ENCODE data around the gene GPM6B.

GPM6B gene

DNA sequence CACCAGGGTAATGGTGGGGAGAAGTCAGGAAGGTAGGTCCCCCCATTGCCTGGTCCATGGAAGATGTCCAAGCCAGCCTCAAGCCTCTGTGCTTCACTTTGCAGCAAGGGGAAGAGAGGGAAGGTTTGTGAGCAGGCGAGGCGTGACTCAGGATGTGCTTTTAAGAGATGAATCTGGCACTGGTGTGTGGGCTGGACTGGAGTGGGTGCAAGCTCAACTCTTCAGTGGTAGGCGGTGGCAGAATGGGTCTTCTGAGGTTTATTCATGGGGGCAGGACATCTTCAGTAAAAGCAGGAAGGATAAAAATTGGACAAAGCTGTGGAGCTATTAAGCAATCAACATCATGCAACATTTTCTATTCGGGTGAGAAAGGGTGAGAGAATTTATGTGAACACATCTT lies 19.4 kb downstream of the GPM6B start:
- H3K4me3 ChIP-seq (ENCODE audit: low read length): no peak overlapping the region
- TF ChIP-seq ZNF274 (IDR thresholded peaks at IDR 0.05; ENCODE audit: low read depth, low read length): no peak

DNA sequence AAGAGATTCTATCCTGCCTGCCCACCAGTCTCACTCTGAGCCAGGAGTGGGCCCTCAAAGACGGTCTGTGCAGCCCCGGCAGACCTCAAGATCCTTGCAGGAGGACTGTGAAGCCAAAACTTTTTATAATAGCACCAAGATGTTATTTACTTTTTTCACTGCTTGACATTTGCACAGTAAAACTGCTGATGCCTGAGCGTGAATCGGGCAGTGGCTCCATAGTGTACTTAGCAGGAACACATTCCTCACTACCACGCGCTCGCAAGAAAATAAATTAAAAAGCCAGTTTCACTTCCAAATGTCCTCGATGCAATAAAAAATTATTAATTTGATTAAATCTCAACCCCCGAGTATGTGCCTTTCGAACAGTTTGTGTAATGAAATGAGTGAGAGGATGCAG lies 22.5 kb downstream of the GPM6B start:
- TF ChIP-seq ZNF274 (IDR thresholded peaks at IDR 0.05; ENCODE audit: low read depth, low read length): no peak
- H3K4me3 ChIP-seq (ENCODE audit: low read length): no peak overlapping the region

DNA sequence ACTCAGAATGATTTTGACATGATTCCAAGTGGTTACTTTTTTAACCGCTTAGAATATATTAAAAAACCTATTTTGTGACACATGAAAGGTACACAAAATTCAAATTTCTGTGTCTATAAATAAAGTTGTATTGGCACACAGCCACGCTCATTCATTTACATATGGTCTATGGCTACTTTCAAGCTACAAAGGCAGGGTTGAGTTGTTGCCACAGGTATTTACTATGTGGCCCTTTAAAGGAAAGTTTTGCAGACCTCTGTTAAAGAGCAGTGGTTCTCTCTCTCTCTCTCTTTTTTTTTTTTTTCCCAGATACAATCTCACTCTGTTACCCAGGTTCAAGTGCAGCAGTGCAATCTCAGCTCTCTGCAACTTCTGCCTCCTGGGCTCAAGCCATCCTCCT lies 23.0 kb downstream of the GPM6B start:
- TF ChIP-seq ZNF274 (IDR thresholded peaks at IDR 0.05; ENCODE audit: low read depth, low read length): no peak
- H3K4me3 ChIP-seq (ENCODE audit: low read length): no peak overlapping the region

DNA sequence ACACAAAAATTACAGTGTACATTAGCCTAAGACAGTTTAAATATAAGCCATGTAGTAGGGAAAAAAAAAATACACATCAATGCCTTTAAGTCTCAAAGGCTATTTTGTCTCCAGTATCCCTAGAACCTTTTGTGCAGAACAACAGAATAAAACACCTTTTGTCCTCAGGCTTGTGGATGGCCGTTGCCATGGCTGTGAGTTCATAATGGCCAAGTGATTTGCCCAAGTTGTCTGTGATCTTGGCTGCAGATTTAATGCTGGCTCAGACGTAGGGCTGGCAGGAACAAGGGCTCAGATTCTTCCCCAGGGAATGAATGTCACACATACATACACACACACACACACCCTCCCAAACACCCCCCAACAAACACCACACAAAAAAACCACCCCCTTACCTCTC lies 25.3 kb downstream of the GPM6B start:
- TF ChIP-seq ZNF274 (IDR thresholded peaks at IDR 0.05; ENCODE audit: low read depth, low read length): no peak
- no peak overlapping the region for H3K4me3 ChIP-seq (ENCODE audit: low read length)

DNA sequence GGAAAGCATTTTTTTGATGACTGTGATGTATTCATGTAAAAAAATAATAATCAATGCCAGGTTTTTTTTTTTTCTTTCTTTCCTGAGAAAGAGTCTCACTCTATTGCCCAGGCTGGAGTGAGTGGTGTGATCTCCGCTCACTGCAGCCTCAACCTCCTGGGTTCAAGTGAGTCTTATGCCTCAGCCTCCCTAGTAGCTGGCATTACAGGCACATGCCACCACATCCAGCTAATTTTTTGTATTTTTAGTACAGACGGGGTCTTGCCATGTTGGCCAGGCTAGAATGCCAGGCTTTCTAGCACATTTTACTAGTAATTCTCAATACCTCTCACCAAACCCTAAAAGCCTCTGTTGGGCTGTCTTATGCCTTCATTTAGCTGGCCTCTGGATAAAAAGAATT lies 25.7 kb downstream of the GPM6B start:
- TF ChIP-seq ZNF274 (IDR thresholded peaks at IDR 0.05; ENCODE audit: low read depth, low read length): no peak
- H3K4me3 ChIP-seq (ENCODE audit: low read length): no peak overlapping the region

DNA sequence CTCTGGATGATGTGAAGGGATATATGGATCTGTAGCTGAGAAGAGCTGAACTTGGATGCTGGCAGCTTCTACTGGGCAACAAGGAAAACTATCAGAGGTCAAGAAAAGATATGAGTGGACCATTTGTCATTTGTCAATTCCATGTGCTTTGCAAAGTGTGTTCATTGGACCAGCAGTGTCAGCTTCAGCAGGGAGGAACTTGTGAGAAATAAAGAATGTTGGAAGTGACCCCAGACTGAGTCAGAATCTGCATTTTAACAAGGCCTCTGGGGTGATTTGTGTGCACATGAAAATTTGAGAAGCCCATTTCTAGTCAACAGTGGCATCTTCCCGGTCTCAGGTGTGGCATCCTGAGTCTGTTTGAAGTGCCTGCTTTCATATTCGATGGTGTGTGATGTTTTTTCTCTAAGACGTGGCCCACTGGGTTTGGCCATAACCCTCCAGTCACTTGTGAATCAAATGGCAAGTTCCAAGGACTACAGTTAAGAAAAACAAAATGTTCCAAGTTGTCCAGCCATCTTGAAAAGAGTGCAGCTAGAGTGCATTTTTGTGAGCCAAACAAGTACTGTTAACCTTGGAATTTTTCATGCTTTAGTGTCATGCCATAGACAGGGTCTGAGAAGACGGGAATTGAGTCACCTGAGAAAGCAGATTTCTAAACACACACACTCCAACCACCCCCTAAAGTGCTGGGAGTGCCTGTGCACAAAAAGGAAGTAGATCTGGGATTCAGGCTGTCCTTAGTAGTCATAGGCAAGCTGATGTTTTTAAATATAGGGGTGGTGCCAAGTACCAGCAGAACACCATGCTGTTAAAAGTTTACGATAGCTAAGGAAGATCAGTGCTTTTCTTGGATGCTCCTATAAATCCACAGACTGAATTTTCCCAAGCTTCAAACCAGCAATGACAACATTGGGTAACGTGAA lies 26.4 kb downstream of the GPM6B start:
- H3K4me3 ChIP-seq (ENCODE audit: low read length): no peak overlapping the region
- TF ChIP-seq ZNF274 (IDR thresholded peaks at IDR 0.05; ENCODE audit: low read depth, low read length): no peak

DNA sequence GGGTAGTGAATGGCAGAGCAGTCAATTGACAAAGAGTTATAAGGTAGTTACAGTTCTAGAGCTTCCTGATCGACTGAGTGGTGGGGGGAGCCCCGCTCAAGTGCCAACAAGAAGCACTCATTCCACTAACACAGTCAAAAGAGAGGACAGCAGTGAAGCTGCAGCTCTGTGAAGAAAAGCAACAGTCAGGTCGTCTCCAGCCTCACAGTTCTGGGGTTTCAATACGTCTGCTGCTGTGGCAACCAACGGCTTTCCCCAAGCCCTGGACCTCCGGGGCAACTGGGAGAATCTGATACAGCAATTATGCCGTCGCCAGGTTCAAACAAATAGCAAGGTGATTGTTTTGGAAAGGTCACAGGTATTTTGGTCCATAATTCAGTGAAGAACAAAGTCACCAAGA lies 30.8 kb downstream of the GPM6B start:
- H3K4me3 ChIP-seq (ENCODE audit: low read length): no peak overlapping the region
- TF ChIP-seq ZNF274 (IDR thresholded peaks at IDR 0.05; ENCODE audit: low read depth, low read length): no peak

DNA sequence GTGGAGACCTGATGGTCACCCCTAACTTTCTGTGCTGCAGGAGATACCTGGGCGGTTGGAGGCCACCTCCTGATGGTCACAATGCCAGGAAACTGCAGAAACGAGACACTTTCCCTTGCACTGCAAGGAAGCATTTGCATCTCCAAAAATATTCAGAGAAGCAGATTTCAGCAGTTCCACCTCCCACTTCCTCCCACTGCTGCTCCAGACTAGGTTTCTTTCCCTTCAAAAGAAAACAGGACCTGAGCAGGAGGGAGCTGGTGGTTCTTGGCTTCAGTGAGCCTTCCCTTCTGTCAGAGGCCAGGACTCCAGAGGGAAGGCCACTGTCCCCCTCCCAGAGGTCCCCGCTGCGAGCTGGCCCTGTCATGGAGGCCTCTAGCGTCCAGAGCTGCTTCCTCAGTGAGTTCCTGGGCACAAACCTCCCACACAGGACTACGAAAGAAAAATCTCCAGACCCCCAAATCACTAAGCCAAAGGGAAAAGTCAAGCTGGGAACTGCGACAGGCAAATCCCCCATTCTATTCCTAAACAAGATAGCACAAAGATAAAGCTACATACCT lies 35.9 kb downstream of the GPM6B start:
- H3K4me3 ChIP-seq (ENCODE audit: low read length): no peak overlapping the region
- TF ChIP-seq ZNF274 (IDR thresholded peaks at IDR 0.05; ENCODE audit: low read depth, low read length): no peak

DNA sequence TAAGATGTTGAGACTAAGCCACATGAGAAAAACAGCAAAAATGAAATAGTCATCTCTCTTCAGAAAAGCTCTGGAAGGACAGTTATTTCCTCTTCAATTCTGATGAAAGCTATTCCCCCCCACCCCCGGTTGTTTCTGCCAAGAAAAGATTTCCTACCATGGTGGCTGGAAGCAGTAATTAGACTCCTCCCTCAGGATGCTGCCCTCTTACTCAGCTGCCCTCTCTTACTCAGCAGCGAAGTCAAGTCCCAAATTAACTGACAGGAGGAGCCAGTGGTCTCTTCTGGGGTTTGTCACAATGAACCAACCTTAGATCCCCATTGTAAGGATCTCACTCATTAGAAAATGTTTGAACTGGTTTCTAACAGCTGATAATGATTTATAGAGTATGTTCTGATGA lies 38.0 kb downstream of the GPM6B start:
- TF ChIP-seq ZNF274 (IDR thresholded peaks at IDR 0.05; ENCODE audit: low read depth, low read length): no peak
- H3K4me3 ChIP-seq (ENCODE audit: low read length): no peak overlapping the region

DNA sequence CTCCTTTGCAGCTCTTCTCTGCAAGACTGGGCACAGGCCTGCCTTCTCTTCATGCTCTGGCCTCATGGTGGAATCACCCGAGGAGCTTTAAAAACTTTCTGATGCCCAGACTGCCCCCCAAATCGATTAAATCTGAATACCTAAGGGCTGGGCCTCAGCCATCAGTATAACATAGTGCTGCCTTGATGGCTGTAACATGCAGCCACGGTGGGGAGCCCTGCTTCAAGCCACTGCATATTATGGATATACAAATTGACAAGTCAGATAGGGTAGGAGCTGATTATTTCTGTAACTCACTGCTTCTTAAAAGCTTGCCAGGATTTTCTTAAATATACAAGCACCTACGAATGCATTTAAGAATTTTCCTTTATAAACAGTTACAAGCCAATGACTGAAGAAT lies 40.5 kb downstream of the GPM6B start:
- no peak for TF ChIP-seq ZNF274 (IDR thresholded peaks at IDR 0.05; ENCODE audit: low read depth, low read length)
- H3K4me3 ChIP-seq (ENCODE audit: low read length): no peak overlapping the region

DNA sequence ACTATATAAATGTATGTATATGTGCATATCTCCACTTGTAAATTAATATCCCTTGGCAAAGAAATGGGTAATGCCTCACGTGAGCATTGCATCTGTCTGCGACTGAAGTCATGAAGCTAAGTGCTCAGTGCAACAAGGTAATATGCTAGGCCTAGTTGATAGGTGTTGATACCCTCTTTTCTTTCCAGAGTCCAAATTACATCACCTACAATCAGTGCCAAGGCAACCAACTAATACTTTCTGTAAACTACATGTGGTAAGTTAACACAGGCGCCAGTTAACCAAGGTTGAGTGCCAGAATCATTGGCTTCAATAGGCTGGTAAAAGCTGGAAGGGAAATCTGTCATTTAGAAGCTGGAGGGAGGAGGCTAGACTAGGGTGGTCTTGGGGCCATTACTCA lies 41.1 kb downstream of the GPM6B start:
- no peak overlapping the region for H3K4me3 ChIP-seq (ENCODE audit: low read length)
- no peak for TF ChIP-seq ZNF274 (IDR thresholded peaks at IDR 0.05; ENCODE audit: low read depth, low read length)

DNA sequence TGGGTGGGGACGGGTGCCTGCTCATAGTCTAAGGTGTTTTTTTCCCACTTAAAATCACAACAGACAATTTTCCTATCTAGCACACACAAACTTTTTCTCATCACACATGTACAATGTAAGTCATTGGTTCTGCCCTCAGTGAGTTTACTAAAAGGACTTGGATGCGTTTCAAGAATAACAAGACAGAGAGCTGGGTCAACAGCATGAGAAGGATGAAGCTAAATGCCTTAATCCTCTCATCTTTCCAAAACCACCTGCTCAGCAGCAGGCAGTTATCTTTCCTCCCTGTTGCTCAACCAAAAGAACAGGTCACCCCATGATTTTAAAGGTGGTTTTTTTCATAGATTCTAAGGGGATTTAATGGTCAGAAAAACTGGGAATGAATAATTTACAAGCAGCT lies 42.2 kb downstream of the GPM6B start:
- TF ChIP-seq ZNF274 (IDR thresholded peaks at IDR 0.05; ENCODE audit: low read depth, low read length): no peak
- H3K4me3 ChIP-seq (ENCODE audit: low read length): no peak overlapping the region

DNA sequence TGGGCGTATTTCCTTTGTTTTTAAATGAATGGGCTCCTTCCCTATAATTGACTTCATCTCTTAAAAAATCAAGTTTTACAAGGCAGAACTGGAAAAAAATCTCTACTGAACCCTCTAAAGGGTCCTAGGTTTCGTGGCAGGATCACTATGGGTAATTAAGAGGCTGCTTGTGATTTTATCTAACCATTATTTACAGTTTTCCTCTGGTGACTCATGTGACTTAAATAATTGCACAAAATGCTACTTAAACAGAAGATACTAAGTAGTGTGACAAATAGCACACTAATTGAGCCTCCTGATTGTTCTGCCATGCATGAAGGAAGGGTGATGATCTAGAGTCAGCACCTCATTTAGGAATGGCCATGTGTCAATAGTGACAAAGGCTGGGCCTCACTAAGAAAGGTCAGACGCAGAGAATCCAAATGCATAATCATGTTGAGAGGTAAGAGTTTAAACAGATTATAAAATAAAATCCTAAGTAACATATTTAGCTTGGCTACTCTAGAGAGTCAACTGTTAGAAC lies 46.8 kb downstream of the GPM6B start:
- no peak for TF ChIP-seq ZNF274 (IDR thresholded peaks at IDR 0.05; ENCODE audit: low read depth, low read length)
- no peak overlapping the region for H3K4me3 ChIP-seq (ENCODE audit: low read length)

DNA sequence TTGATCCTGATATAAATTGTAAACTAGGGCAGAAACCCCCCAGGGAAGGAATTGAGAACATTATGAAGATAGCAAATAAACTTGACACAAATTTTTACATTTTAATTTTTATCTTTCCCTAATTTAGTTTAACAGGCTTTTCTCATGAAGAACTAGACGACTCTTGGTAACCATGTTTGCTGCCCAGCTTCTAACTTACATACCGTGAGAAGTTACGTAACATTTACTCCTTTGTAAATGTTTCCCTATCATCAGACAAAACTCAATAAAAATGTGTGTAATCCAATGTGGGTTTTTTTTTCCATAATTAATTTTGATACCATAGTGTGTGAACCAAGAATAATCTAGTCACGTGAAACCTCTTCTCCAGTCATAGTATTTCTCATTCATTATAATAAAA lies 48.0 kb downstream of the GPM6B start:
- H3K4me3 ChIP-seq (ENCODE audit: low read length): no peak overlapping the region
- no peak for TF ChIP-seq ZNF274 (IDR thresholded peaks at IDR 0.05; ENCODE audit: low read depth, low read length)

DNA sequence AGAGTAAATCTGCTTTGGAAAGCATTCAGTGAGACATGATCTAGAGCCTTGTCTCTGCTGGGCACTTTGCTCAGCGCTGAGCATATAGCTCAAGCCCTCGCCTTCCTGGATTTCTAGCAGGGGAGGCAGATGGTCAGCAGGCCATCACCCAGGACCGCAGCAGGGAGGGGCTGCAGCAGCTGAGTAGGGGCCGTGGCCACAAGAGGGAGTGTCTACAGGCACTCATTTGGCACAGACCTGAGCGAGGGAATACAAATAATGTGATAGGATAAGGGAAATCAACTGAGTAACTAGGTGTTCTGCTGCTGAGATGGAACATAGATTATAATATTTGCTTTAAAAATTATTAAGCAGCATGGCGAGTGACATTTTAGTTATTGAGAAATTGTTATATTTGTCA lies 52.1 kb downstream of the GPM6B start:
- no peak for TF ChIP-seq ZNF274 (IDR thresholded peaks at IDR 0.05; ENCODE audit: low read depth, low read length)
- no peak overlapping the region for H3K4me3 ChIP-seq (ENCODE audit: low read length)
